ENCODE measurements around the gene C8G. TPM values are rescaled to one million over a fixed set of nuclear protein-coding genes. Genes with fewer than 3 reads are reported as not detected.

Gene C8G
- total RNA-seq, 1 experiment from 2014 or later = 0.77 TPM

DNA sequence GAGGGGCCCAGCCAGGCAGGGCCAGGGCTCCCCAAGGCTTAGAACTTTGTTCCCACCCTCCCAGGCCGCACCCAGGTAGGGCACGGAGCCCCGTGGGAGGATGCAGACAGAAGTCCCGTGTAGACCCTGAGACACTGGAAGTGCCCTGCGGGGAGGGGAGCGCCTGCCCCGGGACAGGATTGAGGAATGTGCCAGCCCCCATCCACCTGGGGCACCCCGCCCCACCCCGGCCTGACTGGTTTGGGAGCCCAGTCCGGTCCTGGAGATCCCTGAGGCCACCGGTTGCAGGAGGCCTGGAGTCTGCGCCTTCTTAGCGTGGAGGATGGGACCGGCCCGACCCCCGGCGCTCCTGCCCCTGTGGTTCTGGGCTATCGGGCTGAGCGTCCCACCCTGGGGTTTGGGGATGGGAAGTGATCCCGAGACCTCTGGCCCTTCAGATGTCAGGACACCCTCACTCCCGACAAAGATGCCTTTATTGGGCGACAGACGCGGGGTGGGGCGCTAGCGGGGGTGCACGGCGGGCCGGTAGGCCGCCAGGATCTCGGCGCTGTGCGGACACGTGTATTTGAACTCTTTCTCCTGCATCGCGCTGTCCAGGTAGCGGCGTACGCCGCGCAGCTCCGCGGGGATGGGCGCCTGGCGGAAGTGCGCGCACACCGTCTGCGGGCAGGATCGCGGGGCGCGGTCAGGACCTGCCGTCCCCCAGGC lies 49.3 kb downstream of the C8G start:
- ChIA-PET POLR2A (ENCODE audit: unreplicated experiment) (no interaction called here), CTCF (no interaction called here)
- Histone ChIP-seq H3K27me3 (ENCODE audit: low read length) (no peaks in the 10 kb centered on the region), H3K27ac (ENCODE audit: low read length) (no peak overlapping the region), H3F3A (ENCODE audit: low read length, unreplicated experiment) (no peaks in the 10 kb centered on the region), H3K4me3 (ENCODE audit: low read length) (no peak overlapping the region), H3K36me3 (ENCODE audit: low read depth, low read length) (no peaks in the 10 kb centered on the region; the same call in 1 of the 2 replicates), H3K9ac (ENCODE audit: low read length) (no peak overlapping the region), H3K4me2 (ENCODE audit: low read length) (peak overlapping the region; percentile 87; the same call in 1 of the 2 replicates), H2AFZ (ENCODE audit: low read length) (no peak overlapping the region), H3K79me2 (ENCODE audit: low read length) (peaks cover 16% of the 10 kb centered on the region), H4K20me1 (ENCODE audit: low read length) (no peaks in the 10 kb centered on the region), H3K9me2 (replicated peaks; ENCODE audit: low read length) (no peaks in the 10 kb centered on the region), H3K9me3 (ENCODE audit: low read length) (no peaks in the 10 kb centered on the region), H3K4me1 (ENCODE audit: insufficient read depth, low read length) (peaks cover 27% of the 10 kb centered on the region)
- DNase-seq (no peak), ATAC-seq (no peak)
- BruUV-seq (replicated peaks) = no TSS peak
- TF ChIP-seq EZH2phosphoT487 (IDR thresholded peaks at IDR 0.05; ENCODE audit: borderline replicate concordance, low read length) (no peak), EZH2 (IDR thresholded peaks at IDR 0.05; ENCODE audit: low read length, unreplicated experiment) (no peak)
- TF ChIP-seq, protein P1, sequence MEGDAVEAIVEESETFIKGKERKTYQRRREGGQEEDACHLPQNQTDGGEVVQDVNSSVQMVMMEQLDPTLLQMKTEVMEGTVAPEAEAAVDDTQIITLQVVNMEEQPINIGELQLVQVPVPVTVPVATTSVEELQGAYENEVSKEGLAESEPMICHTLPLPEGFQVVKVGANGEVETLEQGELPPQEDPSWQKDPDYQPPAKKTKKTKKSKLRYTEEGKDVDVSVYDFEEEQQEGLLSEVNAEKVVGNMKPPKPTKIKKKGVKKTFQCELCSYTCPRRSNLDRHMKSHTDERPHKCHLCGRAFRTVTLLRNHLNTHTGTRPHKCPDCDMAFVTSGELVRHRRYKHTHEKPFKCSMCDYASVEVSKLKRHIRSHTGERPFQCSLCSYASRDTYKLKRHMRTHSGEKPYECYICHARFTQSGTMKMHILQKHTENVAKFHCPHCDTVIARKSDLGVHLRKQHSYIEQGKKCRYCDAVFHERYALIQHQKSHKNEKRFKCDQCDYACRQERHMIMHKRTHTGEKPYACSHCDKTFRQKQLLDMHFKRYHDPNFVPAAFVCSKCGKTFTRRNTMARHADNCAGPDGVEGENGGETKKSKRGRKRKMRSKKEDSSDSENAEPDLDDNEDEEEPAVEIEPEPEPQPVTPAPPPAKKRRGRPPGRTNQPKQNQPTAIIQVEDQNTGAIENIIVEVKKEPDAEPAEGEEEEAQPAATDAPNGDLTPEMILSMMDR (conservative IDR thresholded peaks at IDR 0.05; ENCODE audit: low read depth, low read length) = no peak
- intact Hi-C loops (cut with micrococcal nuclease) = loop anchor here (10.0 kb wide), 1 partner anchor 150 kb away; the partner anchor contains the start of genes AJM1 and PHPT1

DNA sequence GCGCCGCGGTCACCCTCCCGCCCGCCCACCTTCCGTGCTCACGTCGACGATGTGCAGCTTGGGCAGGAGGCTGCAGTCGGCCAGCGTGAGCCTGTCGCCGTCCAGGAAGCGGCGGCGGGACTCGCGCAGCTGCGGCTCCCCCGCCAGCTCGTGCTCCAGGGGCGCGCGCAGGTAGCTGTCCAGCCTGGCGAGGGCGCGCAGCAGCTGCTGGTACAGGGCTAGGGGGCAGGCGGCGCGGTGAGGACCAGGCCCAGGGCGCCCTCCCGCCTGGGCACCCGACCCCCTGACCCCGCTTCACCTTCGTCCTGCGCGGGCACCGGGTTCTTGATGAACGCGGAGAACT lies 49.8 kb downstream of the C8G start:
- POLR2A ChIA-PET (ENCODE audit: unreplicated experiment) = no interaction called here
- H3K4me1 ChIP-seq (ENCODE audit: insufficient read depth, low read length) = peaks cover 27% of the 10 kb centered on the region

More for the DNA sequence above, 49.8 kb downstream of the C8G start:
- Histone ChIP-seq H2AFZ (ENCODE audit: low read length) (no peak overlapping the region), H3K27me3 (ENCODE audit: low read length) (no peaks in the 10 kb centered on the region), H3K9me2 (replicated peaks; ENCODE audit: low read length) (no peaks in the 10 kb centered on the region), H4K20me1 (ENCODE audit: low read length) (no peaks in the 10 kb centered on the region), H3K9ac (ENCODE audit: low read length) (no peak overlapping the region), H3K4me2 (ENCODE audit: low read length) (no peak overlapping the region), H3K4me3 (ENCODE audit: low read length) (no peak overlapping the region), H3K9me3 (ENCODE audit: low read length) (no peaks in the 10 kb centered on the region), H3K27ac (ENCODE audit: low read length) (no peak overlapping the region), H3K36me3 (ENCODE audit: low read depth, low read length) (no peaks in the 10 kb centered on the region; the same call in 1 of the 2 replicates), H3K79me2 (ENCODE audit: low read length) (peaks cover 16% of the 10 kb centered on the region), H3F3A (ENCODE audit: low read length, unreplicated experiment) (no peaks in the 10 kb centered on the region)
- CTCF ChIA-PET = no interaction called here
- intact Hi-C loops (cut with micrococcal nuclease) = loop anchor here (10.0 kb wide), 1 partner anchor 150 kb away; the partner anchor contains the start of genes AJM1 and PHPT1
- DNase-seq (no peak), ATAC-seq (no peak)
- no TSS peak for BruUV-seq (replicated peaks)
- TF ChIP-seq EZH2phosphoT487 (IDR thresholded peaks at IDR 0.05; ENCODE audit: borderline replicate concordance, low read length) (no peak), EZH2 (IDR thresholded peaks at IDR 0.05; ENCODE audit: low read length, unreplicated experiment) (no peak)
- TF ChIP-seq, protein P1 (conservative IDR thresholded peaks at IDR 0.05; ENCODE audit: low read depth, low read length) = no peak

Data from PC-3 (cell line).